GM18498 (cell line): Measurements from ENCODE around the gene CACNA1C.

Experiments used
- ATAC-seq: cut with Tn5 transposase; IDR thresholded peaks from one replicate; pipeline ENCODE4 v1.9.1; 2021; ENCODE audit warnings: mild to moderate bottlenecking, moderate library complexity; ENCODE audit not compliant: unreplicated experiment

CACNA1C gene

GRCh38 chr12:2052826-2053678, at the start of gene CACNA1C:
Gene CACNA1C (plus strand): TSS chr12:2052987. CDS start chr12:2053563, 576 bp downstream.
- ATAC-seq = no peak

DNA sequence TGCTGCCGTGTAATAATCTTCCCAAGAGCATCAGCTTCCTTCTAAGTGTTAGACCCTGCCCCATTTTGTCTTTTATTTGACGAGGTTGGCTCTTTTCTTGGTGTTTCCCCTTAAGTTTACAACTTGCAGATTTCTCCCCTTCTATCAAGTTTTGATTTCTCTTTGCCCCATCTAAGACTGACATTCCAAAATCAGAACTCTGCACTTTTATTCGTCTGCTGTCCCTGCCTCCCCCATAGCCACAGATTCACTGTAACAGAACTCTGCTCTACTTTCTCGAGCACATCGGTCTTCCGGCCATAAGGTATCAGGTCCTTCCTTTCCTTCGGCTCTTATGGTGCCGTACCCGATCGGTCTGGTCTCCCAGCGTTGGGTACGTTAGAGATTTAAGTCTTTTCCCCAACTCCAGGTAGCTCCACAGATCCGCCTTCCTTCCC, 49.1 kb upstream of the CACNA1C start:
- ATAC-seq = peak; percentile 26

- peak; percentile 98 for ATAC-seq
Observed at GRCh38 chr12:2004113-2004929, 48.5 kb upstream of the CACNA1C start, which contains the start of gene DCP1B. Gene DCP1B (minus strand): TSS chr12:2004457. CDS start chr12:2004431, 26 bp downstream.

- no peak for ATAC-seq
Observed at GRCh38 chr12:2008677-2009076, 44.1 kb upstream of the CACNA1C start.

DNA sequence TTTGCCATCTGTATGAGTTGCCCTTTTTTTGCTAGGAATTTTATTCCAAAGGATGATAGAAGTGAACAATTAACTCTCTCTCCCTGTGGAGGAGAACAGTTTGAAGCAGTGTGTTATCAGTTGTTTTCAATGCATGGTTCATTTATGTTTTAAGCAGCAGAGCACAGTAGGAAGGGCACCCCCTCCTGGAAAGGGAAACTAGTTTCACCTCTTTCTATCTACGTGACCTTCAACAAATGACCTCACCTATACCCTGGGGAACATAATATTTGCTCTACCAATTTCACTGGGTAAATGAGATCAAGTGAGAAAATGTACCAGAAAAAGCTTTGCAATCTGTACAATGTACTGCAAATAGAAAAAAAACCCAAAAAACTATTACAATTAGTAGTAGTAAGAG, 43.2 kb upstream of the CACNA1C start:
- no peak for ATAC-seq

DNA sequence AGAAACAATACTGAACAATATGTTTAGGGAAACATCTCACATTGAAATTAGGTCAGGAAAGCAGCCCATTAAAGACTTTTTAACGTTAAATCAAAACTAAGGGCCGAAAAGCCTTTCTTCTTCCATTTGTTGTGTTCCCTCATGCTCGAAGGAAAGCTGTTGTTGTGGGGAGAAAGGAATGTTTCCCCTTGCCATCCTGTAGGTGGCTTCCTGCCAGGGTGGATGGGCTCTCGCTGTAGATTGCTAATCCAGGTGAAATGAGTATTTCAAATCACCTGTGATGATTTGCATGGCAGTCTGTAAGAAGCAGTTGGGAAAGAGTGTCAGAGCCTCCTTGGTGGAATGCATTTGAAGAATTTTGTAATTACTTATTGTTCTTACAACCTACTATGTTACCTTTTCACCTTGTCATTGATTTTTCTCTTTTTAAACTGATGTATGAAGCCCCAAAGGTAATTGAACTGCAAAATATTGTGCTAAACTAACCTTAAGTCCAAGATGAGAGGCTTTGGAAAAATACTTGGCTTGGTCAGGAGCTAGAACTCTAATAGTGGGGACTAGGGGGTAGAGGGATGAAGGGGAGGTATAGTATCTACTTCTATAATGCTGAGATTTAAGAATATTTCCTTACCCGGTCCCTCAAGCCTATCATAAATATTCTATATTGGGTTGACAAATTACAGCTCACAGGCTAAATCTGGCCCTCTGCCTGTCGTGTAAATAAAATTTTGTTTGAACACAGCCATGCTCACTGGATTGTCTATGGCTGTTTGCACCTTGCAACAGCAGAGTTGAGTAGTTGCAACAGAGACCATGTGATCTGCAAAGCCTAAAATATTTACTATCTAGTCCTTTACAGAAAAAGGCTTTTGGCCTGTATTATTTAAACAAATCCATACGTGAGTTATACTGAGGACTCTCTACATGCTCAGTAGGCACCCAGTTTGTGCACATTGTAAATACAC, 40.9 kb upstream of the CACNA1C start:
- no peak for ATAC-seq

DNA sequence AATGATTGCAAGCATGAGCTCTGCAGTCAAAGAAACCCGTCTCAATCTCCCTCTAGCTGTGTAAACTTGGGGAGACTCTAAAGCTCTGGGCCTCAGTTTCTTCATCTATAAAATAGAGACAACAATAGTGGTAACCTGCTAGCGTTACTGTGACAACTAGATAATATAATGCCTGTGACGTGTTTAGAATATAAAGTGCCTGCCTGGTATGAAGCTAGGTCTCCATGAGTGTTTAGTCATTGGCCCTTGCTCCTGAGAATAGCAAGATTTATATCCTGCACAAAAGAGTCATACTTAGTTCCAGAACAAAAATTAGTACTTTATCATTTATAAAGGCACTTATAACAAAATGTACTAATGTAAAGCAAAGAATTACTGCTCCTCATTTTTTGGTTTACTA, 39.7 kb upstream of the CACNA1C start:
- no peak for ATAC-seq

DNA sequence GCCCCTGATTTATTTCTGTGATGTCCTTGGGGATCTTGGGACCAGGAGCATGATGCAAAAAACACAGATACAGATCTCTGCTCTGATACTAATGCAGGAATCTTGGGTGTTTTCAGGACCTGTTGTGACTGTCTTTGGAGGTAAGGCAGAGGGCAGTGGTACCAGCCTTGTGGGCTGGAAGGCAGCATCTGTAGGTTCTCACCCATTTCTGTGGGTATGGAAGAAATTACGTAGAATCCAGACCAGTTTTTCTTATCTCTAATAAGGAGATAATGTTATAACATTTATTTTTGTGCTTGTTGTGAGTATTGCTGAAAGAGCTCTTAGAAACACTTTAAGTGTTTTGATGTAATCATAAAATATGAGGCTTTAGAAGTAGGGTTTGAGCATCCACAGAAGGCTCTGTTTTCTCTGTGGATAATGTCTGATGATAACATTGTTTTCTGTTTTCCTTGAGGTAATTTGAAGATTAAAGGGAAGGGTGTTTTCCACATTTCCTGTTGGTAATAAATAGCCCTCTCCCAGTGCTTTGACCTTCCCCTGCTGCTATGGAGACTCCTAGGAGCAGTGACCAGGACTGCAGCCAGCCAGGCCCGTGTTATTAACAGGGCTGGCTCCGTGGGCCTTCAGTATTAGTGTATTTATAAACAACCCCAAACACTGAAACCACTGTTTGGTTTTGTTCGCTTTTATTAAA, 39.1 kb upstream of the CACNA1C start:
- ATAC-seq = no peak

DNA sequence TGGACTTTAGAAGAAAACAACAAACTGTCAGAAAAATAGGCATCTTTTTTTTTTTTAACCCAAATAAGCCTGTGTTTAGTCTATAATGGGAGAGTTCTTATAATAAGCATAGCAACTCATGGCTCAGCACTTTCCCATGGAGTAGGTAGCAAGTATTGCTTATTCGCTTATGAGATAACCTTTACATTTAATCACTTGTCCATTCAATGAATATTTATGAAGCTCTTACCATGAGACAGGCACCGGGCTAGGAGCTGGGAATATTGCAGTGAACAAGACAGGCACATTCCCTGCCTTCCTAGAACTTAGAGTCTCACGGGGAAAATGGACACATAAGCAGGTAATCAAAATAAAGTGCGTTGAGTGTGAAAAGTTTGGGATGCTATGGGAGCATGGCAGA, 38.6 kb upstream of the CACNA1C start:
- no peak for ATAC-seq

- ATAC-seq = no peak
Observed at GRCh38 chr12:2016862-2017545, 35.8 kb upstream of the CACNA1C start.

DNA sequence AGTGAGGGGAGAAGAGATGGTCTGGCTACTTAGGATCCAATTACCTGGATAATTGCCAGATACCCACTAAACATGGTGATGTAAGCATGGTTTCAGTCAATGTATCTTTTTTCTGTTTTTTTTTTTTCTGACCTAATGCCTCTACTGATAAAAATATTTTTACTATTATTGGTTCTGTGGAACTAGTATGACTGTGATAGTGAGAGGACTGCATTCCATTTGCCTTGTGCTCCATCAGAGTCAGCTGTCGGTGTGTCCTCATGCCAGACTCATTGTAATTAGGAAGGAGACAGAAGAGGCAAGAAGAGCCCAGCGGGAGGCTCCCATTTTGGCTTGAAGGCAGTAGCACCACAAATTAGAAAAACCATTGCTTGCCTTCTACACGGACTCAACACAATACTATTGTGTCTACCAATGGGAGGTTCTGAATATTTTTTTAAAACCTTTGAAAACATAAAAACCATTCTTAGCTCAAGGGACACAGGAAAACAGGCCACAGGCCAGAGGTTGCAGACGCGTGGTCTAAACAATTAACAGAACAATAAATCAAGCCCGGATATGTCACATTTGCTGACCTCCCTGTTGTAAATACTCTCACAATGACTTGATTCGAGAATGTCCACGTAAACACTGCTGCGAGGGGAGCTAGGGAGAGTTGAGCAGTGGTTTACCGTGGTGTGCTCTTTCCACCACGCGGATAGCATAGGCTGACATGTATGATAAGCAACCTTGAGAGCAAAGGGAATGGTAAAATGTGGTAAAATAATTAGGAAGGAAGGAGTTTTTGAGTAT, 35.0 kb upstream of the CACNA1C start:
- ATAC-seq = no peak

DNA sequence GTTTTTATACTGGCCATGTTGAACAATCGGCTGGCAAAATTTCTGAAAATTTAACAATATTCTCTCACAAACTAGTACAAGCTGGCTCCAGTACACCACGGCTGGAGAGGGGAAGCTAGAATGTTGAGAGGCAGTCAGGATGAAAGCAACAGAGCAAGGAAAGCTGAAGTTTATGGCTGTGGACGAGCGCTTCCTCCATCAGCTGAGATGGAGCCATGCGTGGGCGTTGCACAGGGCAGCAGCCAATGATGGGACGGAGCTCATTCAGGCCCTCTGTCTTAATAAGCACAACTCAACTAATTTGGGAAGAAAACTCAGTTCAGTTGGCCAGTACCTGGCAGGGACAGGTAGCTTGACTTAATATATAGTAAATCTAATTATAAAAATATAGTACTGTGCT, 34.4 kb upstream of the CACNA1C start:
- no peak for ATAC-seq

DNA sequence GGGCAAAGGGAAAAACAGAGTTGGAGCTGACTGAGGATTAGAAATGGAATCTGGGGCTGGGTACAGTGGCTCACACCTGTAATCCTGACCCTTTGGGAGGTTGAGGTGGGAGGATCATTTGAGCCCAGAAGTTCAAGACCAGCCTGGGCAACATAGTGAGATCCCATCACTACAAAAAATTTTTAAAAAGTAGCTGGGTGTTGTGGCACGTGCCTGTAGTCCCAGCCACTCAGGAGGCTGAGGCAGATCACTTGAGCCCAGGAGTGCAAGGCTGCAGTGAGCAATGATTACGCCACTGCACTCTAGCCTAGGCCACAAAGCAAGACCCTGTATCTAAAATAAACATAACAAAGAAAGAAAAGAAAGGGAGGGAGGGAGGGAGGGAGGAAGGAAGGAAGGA, 33.7 kb upstream of the CACNA1C start:
- ATAC-seq = no peak

DNA sequence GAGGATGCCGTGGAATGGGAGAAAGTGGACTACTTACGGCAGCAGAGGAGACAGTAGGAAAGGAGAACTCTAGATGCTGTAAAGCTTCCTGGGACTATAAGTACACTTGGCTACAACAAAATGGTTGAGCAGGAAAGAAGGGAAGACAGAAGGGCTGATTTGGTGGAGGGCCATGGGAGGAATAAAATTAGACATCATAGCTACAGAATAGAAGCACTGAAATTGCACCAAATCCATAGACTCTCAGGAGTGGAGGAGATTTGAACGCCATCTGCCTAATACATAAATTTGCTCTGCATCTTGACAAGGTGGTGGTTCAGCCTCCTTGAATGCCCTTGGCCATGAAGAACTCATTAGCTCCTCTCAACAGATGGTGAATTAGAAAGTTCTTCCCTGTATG, 32.3 kb upstream of the CACNA1C start:
- ATAC-seq = no peak

DNA sequence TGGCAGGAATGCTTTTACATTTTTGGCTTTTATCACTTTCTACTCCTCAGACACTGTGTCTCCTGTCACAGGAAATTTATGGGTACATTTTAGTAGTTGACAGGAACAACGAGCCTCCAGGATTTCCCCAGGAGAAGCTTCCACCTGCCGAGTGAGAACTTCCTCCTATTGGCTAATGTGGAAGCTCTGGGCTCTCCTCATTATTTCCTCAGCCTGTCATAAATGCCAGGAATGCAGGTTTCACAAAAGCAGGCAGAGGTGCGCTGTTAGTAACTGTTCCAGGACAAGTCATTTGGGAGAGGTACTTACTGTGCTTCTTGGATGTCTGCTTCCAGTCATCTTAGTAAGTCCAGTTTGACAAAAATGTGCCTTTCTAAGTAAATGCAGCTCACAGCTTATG, 29.4 kb upstream of the CACNA1C start:
- no peak for ATAC-seq

- no peak for ATAC-seq
Observed at GRCh38 chr12:2027351-2027750, 25.4 kb upstream of the CACNA1C start.

DNA sequence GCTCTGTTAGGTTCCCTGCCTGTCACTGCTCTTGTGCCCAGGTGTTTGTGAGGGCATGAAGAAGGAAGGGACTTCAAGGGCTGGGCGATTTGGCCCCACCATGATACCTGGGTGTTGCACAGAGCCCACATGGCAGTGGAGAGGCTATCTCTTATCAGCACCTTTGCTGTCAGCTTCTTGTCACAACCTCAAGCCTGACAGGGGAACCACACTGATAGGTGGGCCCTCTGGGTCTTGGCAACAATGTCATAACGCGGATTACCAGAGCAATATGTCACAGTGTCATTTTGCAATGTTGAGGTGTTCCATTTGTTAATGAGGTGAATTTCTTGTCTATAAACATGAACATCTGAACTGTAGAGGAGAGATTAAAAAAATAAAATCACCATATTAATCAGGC, 22.9 kb upstream of the CACNA1C start:
- ATAC-seq = no peak

GRCh38 chr12:2032506-2032905, 20.3 kb upstream of the CACNA1C start:
- no peak for ATAC-seq
